Posterior vena cava (tissue), 2 donors: ENCODE data around the gene RBM47. TPM values are rescaled to one million over a fixed set of nuclear protein-coding genes. Genes with fewer than 3 reads are reported as not detected.
"Not testable (repeated sequence)": the region's sequence is repeated elsewhere in the genome, so short reads cannot be mapped to it uniquely, and the experiment has no call there.

Experiments used
- DNase-seq: peaks from one replicate; pipeline ENCODE4 v3.0.0-alpha.2; 2020; ENCODE audit warnings: low spot score
- intact Hi-C, 2 donors: fragments of 100-400 bp; cut with DNase I; formaldehyde crosslinking; loops; one replicate each; pipeline versions ENCODE4 v1.14.1 to v1.14.2; 2022 to 2023
- total RNA-seq, 2 donors: library from RNA; stranded (reverse); fragmentation: NEBNext Ultra II Directional; extraction: Animal tissue kit (Norgen Biotek cat#: 25700); gene quantifications; one replicate each; pipeline ENCODE4 v1.2.1, GENCODE V29; 2021
- donor health status: DM: yes; HTN: yes; CAD: no.
- donor health status: DM: yes; HTN: yes; CAD: no.

Gene RBM47
- total RNA-seq, 2 donors from 2014 or later = 12.5 to 22.6 TPM

- DNase-seq = no peak
- intact Hi-C loops = no loop called here
Observed at GRCh38 chr4:40473578-40474388, 155.9 kb downstream of the RBM47 start.

- no peak for DNase-seq
- intact Hi-C loops = no loop called here
Observed at GRCh38 chr4:40471923-40472322, 157.7 kb downstream of the RBM47 start.

- no peak for DNase-seq
- intact Hi-C loops = no loop called here
Observed at GRCh38 chr4:40466789-40467188, 162.9 kb downstream of the RBM47 start.

- DNase-seq = no peak
- intact Hi-C loops = no loop called here
Observed at GRCh38 chr4:40462326-40462725, 167.3 kb downstream of the RBM47 start.

- intact Hi-C loops = no loop called here
Observed at GRCh38 chr4:40461879-40462278, 167.8 kb downstream of the RBM47 start.

GRCh38 chr4:40461062-40461461, 168.6 kb downstream of the RBM47 start:
- DNase-seq = no peak
- intact Hi-C loops = no loop called here

More at GRCh38 chr4:40461879-40462278, 167.8 kb downstream of the RBM47 start:
- no peak for DNase-seq

GRCh38 chr4:40458683-40459082, 171.0 kb downstream of the RBM47 start:
- DNase-seq = no peak
- intact Hi-C loops = no loop called here

- no peak for DNase-seq
- intact Hi-C loops = no loop called here
Observed at GRCh38 chr4:40458109-40458508, 171.6 kb downstream of the RBM47 start.

GRCh38 chr4:40455340-40455902, 174.2 kb downstream of the RBM47 start:
- no peak for DNase-seq
- intact Hi-C loops = no loop called here

GRCh38 chr4:40454816-40455215, 174.8 kb downstream of the RBM47 start:
- intact Hi-C loops = no loop called here
- DNase-seq = no peak

GRCh38 chr4:40453912-40454311, 175.8 kb downstream of the RBM47 start:
- DNase-seq = no peak
- intact Hi-C loops = no loop called here

- intact Hi-C loops = no loop called here
- DNase-seq = no peak
Observed at GRCh38 chr4:40448875-40449274, 180.8 kb downstream of the RBM47 start.

- intact Hi-C loops = no loop called here
- DNase-seq = no peak
Observed at GRCh38 chr4:40446839-40447238, 182.8 kb downstream of the RBM47 start.

- DNase-seq, intact Hi-C loops: not testable (repeated sequence)
Observed at GRCh38 chr4:40446261-40446750, 183.4 kb downstream of the RBM47 start.

- intact Hi-C loops = no loop called here
Observed at GRCh38 chr4:40445671-40446070, 184.0 kb downstream of the RBM47 start.

GRCh38 chr4:40441430-40441829, 188.2 kb downstream of the RBM47 start:
- intact Hi-C loops = no loop called here
- no peak for DNase-seq

More at GRCh38 chr4:40445671-40446070, 184.0 kb downstream of the RBM47 start:
- no peak for DNase-seq

GRCh38 chr4:40439519-40439918, 190.1 kb downstream of the RBM47 start:
- DNase-seq = no peak
- intact Hi-C loops = no loop called here

- intact Hi-C loops = no loop called here
- DNase-seq = peak; percentile 84
Observed at GRCh38 chr4:40438384-40439026, 191.2 kb downstream of the RBM47 start.

- peak; percentile 82 for DNase-seq
Observed at GRCh38 chr4:40437741-40438383, 191.8 kb downstream of the RBM47 start.

GRCh38 chr4:40435306-40435705, 194.4 kb downstream of the RBM47 start:
- intact Hi-C loops, DNase-seq: not testable (repeated sequence)

More at GRCh38 chr4:40437741-40438383, 191.8 kb downstream of the RBM47 start:
- intact Hi-C loops = no loop called here
